Suprapubic skin (tissue), 4 donors: ENCODE results near the gene WFDC2.

Experiments
- POLR2A ChIP-seq, 2 donors: fragments of 450-650 bp; IDR thresholded peaks; one replicate each; pipeline ENCODE4 v1.6.1; 2017; ENCODE audit warnings: antibody characterized with exemption in 2 of 2, mild to moderate bottlenecking in 2 of 2, moderate library complexity in 2 of 2
- POLR2AphosphoS5 ChIP-seq, 3 donors: sonication (generic); formaldehyde crosslinking; IDR thresholded peaks; one replicate each; pipeline ENCODE4 v1.6.1; 2017; ENCODE audit warnings: antibody characterized with exemption in 3 of 3
- TF ChIP-seq, protein P1 (sequence below), 2 donors: fragments of 200-600 bp in 1 of 2; fragments of 450-650 bp in 1 of 2; sonication (generic) in 1 of 2; IDR thresholded peaks; one replicate each; pipeline ENCODE4 v1.5.1; 2016 to 2019; ENCODE audit warnings: antibody characterized with exemption in 2 of 2, mild to moderate bottlenecking in 1 of 2, moderate library complexity in 1 of 2

DNA sequence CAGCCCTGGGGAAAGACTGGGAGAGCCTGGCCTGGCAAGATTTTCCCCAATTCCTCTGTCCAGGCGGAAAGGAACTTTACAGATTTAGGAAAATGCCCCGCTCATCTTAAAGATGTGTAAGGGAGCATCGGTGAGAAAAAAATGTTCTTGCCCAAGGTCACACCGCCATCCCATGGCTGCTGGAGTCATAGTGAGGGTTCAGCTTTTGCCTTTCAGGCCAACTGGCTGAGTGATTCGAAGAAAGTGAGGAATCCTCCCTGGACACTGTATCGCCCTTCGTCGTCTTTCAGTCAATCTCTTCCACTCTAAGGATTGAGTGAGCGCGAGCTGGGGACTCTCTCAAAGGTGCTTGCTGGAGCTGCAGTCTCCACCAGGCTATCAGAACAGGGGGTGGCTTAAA, 1.4 kb downstream of the WFDC2 start:
- TF ChIP-seq POLR2AphosphoS5 (IDR thresholded peaks at IDR 0.05) (no peak), POLR2A (IDR thresholded peaks at IDR 0.05) (no peak)
- TF ChIP-seq, protein P1, sequence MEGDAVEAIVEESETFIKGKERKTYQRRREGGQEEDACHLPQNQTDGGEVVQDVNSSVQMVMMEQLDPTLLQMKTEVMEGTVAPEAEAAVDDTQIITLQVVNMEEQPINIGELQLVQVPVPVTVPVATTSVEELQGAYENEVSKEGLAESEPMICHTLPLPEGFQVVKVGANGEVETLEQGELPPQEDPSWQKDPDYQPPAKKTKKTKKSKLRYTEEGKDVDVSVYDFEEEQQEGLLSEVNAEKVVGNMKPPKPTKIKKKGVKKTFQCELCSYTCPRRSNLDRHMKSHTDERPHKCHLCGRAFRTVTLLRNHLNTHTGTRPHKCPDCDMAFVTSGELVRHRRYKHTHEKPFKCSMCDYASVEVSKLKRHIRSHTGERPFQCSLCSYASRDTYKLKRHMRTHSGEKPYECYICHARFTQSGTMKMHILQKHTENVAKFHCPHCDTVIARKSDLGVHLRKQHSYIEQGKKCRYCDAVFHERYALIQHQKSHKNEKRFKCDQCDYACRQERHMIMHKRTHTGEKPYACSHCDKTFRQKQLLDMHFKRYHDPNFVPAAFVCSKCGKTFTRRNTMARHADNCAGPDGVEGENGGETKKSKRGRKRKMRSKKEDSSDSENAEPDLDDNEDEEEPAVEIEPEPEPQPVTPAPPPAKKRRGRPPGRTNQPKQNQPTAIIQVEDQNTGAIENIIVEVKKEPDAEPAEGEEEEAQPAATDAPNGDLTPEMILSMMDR (IDR thresholded peaks at IDR 0.05): no peak
